ENCODE data around the gene PDIA3. TPM values are rescaled to one million over a fixed set of nuclear protein-coding genes. Genes with fewer than 3 reads are reported as not detected.

Gene PDIA3
- total and polyA plus RNA-seq, 2 of the 13 experiments (the other 11 are each of a cell fraction or from before 2014, with no cell fraction given) = 238 to 433 TPM

DNA sequence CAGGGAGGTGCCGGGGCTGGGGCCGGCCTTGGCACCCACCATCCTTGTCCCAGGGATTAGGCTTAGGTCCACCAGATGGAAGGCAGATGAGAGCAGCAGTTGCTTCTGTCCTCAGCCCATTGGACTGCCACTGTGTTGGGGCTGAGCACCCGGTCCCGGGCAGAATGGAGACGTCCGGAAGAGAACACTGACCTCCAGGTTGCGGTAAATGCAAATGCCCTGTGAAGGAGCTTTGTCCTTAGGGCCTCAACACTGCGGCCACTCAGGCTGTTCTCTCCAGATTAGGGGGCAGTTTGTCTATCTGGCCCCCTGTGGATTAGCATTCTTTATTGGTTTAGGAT is 53.7 kb downstream of the PDIA3 start, which contains the start of gene SERINC4 (continued):
- TF ChIP-seq, protein P1, sequence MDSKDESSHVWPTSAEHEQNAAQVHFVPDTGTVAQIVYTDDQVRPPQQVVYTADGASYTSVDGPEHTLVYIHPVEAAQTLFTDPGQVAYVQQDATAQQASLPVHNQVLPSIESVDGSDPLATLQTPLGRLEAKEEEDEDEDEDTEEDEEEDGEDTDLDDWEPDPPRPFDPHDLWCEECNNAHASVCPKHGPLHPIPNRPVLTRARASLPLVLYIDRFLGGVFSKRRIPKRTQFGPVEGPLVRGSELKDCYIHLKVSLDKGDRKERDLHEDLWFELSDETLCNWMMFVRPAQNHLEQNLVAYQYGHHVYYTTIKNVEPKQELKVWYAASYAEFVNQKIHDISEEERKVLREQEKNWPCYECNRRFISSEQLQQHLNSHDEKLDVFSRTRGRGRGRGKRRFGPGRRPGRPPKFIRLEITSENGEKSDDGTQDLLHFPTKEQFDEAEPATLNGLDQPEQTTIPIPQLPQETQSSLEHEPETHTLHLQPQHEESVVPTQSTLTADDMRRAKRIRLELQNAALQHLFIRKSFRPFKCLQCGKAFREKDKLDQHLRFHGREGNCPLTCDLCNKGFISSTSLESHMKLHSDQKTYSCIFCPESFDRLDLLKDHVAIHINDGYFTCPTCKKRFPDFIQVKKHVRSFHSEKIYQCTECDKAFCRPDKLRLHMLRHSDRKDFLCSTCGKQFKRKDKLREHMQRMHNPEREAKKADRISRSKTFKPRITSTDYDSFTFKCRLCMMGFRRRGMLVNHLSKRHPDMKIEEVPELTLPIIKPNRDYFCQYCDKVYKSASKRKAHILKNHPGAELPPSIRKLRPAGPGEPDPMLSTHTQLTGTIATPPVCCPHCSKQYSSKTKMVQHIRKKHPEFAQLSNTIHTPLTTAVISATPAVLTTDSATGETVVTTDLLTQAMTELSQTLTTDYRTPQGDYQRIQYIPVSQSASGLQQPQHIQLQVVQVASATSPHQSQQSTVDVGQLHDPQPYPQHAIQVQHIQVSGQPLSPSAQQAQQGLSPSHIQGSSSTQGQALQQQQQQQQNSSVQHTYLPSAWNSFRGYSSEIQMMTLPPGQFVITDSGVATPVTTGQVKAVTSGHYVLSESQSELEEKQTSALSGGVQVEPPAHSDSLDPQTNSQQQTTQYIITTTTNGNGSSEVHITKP (CRISPR knock-in tag; IDR thresholded peaks at IDR 0.05; ENCODE audit: low read depth) = no peak
- TF ChIP-seq, protein P2, sequence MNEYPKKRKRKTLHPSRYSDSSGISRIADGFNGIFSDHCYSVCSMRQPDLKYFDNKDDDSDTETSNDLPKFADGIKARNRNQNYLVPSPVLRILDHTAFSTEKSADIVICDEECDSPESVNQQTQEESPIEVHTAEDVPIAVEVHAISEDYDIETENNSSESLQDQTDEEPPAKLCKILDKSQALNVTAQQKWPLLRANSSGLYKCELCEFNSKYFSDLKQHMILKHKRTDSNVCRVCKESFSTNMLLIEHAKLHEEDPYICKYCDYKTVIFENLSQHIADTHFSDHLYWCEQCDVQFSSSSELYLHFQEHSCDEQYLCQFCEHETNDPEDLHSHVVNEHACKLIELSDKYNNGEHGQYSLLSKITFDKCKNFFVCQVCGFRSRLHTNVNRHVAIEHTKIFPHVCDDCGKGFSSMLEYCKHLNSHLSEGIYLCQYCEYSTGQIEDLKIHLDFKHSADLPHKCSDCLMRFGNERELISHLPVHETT (CRISPR knock-in tag; conservative IDR thresholded peaks at IDR 0.05) = no peak
- TF ChIP-seq XRCC5 (optimal IDR thresholded peaks at IDR 0.05; ENCODE audit: low read length) (no peak), ZNF878 (CRISPR knock-in tag; IDR thresholded peaks at IDR 0.05) (no peak), PHF5A (CRISPR knock-in tag; IDR thresholded peaks at IDR 0.05; ENCODE audit: low read depth, unreplicated experiment) (no peak), ZNF138 (CRISPR knock-in tag; IDR thresholded peaks at IDR 0.05; ENCODE audit: low read depth) (peak; percentile 9; the same call in 1 of the 2 replicates), ELF4 (CRISPR knock-in tag; IDR thresholded peaks at IDR 0.05; ENCODE audit: borderline replicate concordance) (no peak), ZNF274 (CRISPR knock-in tag; IDR thresholded peaks at IDR 0.05) (0 out of 2 replicates have a peak, but pooled peaks have one; percentile 19), ZFY (CRISPR knock-in tag; IDR thresholded peaks at IDR 0.05) (0 out of 2 replicates have a peak, but pooled peaks have one; percentile 2), ZNF549 (CRISPR knock-in tag; IDR thresholded peaks at IDR 0.05) (no peak), ZNF772 (CRISPR knock-in tag; IDR thresholded peaks at IDR 0.05) (0 out of 2 replicates have a peak, but pooled peaks have one; percentile 11), ZNF451 (CRISPR knock-in tag; IDR thresholded peaks at IDR 0.05) (0 out of 2 replicates have a peak, but pooled peaks have one; percentile 13), NR3C1 (CRISPR knock-in tag; IDR thresholded peaks at IDR 0.05) (no peak), ZFP1 (CRISPR knock-in tag; IDR thresholded peaks at IDR 0.05) (0 out of 2 replicates have a peak, but pooled peaks have one; percentile 3), KAT8 (CRISPR knock-in tag; IDR thresholded peaks at IDR 0.05) (no peak)
- TF ChIP-seq, protein P3, sequence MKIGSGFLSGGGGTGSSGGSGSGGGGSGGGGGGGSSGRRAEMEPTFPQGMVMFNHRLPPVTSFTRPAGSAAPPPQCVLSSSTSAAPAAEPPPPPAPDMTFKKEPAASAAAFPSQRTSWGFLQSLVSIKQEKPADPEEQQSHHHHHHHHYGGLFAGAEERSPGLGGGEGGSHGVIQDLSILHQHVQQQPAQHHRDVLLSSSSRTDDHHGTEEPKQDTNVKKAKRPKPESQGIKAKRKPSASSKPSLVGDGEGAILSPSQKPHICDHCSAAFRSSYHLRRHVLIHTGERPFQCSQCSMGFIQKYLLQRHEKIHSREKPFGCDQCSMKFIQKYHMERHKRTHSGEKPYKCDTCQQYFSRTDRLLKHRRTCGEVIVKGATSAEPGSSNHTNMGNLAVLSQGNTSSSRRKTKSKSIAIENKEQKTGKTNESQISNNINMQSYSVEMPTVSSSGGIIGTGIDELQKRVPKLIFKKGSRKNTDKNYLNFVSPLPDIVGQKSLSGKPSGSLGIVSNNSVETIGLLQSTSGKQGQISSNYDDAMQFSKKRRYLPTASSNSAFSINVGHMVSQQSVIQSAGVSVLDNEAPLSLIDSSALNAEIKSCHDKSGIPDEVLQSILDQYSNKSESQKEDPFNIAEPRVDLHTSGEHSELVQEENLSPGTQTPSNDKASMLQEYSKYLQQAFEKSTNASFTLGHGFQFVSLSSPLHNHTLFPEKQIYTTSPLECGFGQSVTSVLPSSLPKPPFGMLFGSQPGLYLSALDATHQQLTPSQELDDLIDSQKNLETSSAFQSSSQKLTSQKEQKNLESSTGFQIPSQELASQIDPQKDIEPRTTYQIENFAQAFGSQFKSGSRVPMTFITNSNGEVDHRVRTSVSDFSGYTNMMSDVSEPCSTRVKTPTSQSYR (CRISPR knock-in tag; IDR thresholded peaks at IDR 0.05; ENCODE audit: borderline replicate concordance) = no peak
- TF ChIP-seq, protein P4, sequence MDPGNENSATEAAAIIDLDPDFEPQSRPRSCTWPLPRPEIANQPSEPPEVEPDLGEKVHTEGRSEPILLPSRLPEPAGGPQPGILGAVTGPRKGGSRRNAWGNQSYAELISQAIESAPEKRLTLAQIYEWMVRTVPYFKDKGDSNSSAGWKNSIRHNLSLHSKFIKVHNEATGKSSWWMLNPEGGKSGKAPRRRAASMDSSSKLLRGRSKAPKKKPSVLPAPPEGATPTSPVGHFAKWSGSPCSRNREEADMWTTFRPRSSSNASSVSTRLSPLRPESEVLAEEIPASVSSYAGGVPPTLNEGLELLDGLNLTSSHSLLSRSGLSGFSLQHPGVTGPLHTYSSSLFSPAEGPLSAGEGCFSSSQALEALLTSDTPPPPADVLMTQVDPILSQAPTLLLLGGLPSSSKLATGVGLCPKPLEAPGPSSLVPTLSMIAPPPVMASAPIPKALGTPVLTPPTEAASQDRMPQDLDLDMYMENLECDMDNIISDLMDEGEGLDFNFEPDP (CRISPR knock-in tag; conservative IDR thresholded peaks at IDR 0.05) = no peak
- TF ChIP-seq, protein P5, sequence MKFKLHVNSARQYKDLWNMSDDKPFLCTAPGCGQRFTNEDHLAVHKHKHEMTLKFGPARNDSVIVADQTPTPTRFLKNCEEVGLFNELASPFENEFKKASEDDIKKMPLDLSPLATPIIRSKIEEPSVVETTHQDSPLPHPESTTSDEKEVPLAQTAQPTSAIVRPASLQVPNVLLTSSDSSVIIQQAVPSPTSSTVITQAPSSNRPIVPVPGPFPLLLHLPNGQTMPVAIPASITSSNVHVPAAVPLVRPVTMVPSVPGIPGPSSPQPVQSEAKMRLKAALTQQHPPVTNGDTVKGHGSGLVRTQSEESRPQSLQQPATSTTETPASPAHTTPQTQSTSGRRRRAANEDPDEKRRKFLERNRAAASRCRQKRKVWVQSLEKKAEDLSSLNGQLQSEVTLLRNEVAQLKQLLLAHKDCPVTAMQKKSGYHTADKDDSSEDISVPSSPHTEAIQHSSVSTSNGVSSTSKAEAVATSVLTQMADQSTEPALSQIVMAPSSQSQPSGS (CRISPR knock-in tag; IDR thresholded peaks at IDR 0.05) = no peak

Measured in HepG2 (cell line).